GM21360 (cell line): ENCODE measurements around the gene SYNM.

ENCODE experiments used
- ATAC-seq: cut with Tn5 transposase; IDR thresholded peaks from one replicate; pipeline ENCODE4 v1.9.1; 2021; ENCODE audit warnings: mild to moderate bottlenecking, moderate library complexity; ENCODE audit not compliant: unreplicated experiment

SYNM gene

GRCh38 chr15:99165020-99165790 lies 60.3 kb downstream of the SYNM start:
- ATAC-seq: no peak

GRCh38 chr15:99165956-99166689 lies 61.2 kb downstream of the SYNM start:
- no peak for ATAC-seq

GRCh38 chr15:99167201-99167600 lies 62.3 kb downstream of the SYNM start:
- ATAC-seq: no peak

- ATAC-seq: no peak
These were observed 62.8 kb downstream of the SYNM start for GRCh38 chr15:99167640-99168039.

GRCh38 chr15:99168601-99169580 lies 64.0 kb downstream of the SYNM start:
- no peak for ATAC-seq

GRCh38 chr15:99169769-99170311 lies 65.0 kb downstream of the SYNM start:
- ATAC-seq: no peak

GRCh38 chr15:99170476-99171065 lies 65.7 kb downstream of the SYNM start:
- ATAC-seq: no peak

GRCh38 chr15:99172171-99172570 lies 67.3 kb downstream of the SYNM start:
- ATAC-seq: no peak

GRCh38 chr15:99172989-99173388 lies 68.1 kb downstream of the SYNM start:
- no peak for ATAC-seq

GRCh38 chr15:99174567-99175395 lies 69.9 kb downstream of the SYNM start:
- no peak for ATAC-seq

- no peak for ATAC-seq
These were observed 71.9 kb downstream of the SYNM start for GRCh38 chr15:99176757-99177156.

GRCh38 chr15:99177679-99178078 lies 72.8 kb downstream of the SYNM start:
- no peak for ATAC-seq

- ATAC-seq: no peak
These were observed 75.4 kb downstream of the SYNM start for GRCh38 chr15:99180086-99180963.

GRCh38 chr15:99180964-99181306 lies 76.1 kb downstream of the SYNM start:
- ATAC-seq: no peak

GRCh38 chr15:99181545-99181971 lies 76.7 kb downstream of the SYNM start:
- ATAC-seq: no peak

- ATAC-seq: no peak
These were observed 77.9 kb downstream of the SYNM start for GRCh38 chr15:99182791-99183190.
